ENCODE measurements around the gene E2F4. TPM values are rescaled to one million over a fixed set of nuclear protein-coding genes. Genes with fewer than 3 reads are reported as not detected.

The E2F4 gene
- total and polyA plus RNA-seq, 9 of the 15 experiments (the other 6 are each of a cell fraction or from before 2014, with no cell fraction given): 9.7 to 139 (median 106) TPM

DNA sequence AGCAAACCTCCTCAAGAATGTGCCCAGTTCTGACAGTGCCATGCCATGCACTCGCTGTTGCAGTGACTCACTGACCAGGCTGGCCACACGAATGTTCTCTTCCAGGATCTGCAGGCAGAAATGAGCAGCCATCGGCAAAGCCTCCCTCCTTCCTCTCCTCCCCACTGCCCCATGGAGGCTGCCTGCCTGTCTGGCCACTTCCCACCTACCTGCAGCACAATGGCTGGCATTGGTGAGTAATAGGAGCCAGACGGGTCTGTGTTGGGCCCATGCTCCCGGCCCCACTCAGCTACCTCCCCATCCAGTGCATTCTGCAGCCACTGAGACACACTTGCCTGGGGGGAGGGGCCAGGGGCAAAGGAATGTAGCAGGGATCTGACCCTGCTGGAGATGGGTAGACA is 5.4 kb upstream of the E2F4 start:
- no peak for DNase-seq (ENCODE audit: extremely low read depth in 1 of 4, low spot score in 3 of 4)
- H3K27me3 ChIP-seq (ENCODE audit: control insufficient read depth in 2 of 2, insufficient read depth in 2 of 2, low read length in 2 of 2): no peaks in the 10 kb centered on the region
- WGBS (ENCODE audit: insufficient coverage, low coverage, missing lambda C conversion rate): 0% methylated on average over 4 of the region's 5 CpGs

More for the DNA sequence above, 5.4 kb upstream of the E2F4 start:
- Histone ChIP-seq H3K4me3 (no peak overlapping the region), H2AFZ (ENCODE audit: low read depth, low read length) (no peak overlapping the region), H3K27ac (ENCODE audit: extremely low read depth, low read depth, low read length) (no peak overlapping the region), H3K79me2 (ENCODE audit: control insufficient read depth, insufficient read depth, low read length) (peaks cover 17% of the 10 kb centered on the region), H3K4me1 (replicated peaks in 1 of 2; ENCODE audit: control insufficient read depth in 2 of 2, insufficient read depth in 2 of 2, low read length in 2 of 2) (peaks cover 32 to 52% of the 10 kb centered on the region in 2 experiments), H3K4me2 (ENCODE audit: insufficient read depth, low read length) (no peak overlapping the region), H3K9me1 (ENCODE audit: control insufficient read depth, insufficient read depth, low read length) (no peaks in the 10 kb centered on the region), H3K9me3 (replicated peaks; ENCODE audit: control insufficient read depth, insufficient read depth, low read depth, low read length) (no peaks in the 10 kb centered on the region), H4K20me1 (replicated peaks; ENCODE audit: control insufficient read depth, insufficient read depth, low read length) (peaks cover 11% of the 10 kb centered on the region), H3K9ac (ENCODE audit: insufficient read depth in 1 of 2, low read depth in 2 of 2, low read length in 2 of 2) (no peak overlapping the region), H3K36me3 (ENCODE audit: control insufficient read depth, insufficient read depth, low read length) (no peaks in the 10 kb centered on the region)
- in situ Hi-C loops (cut with MboI) (no loop called here), intact Hi-C loops (cut with micrococcal nuclease) (loop anchor here (10.0 kb wide), 2 partner anchors 172 to 232 kb away; no protein-coding TSS in a partner anchor)
- ChIA-PET POLR2A (no interaction called here), CTCF (ENCODE audit: low intra/inter-chr PET ratio) (no interaction called here)
- ATAC-seq: no peak
- FAIRE-seq: no peak
- no peak for TF ChIP-seq ZBTB7A (IDR thresholded peaks at IDR 0.05; ENCODE audit: borderline replicate concordance, control insufficient read depth, low read depth, low read length)
- TF ChIP-seq DPF2 (IDR thresholded peaks at IDR 0.05): no peak
- no peak for TF ChIP-seq ZNF239 (CRISPR knock-in tag; IDR thresholded peaks at IDR 0.05)
- no peak for TF ChIP-seq TARDBP (IDR thresholded peaks at IDR 0.05)
- no peak for TF ChIP-seq RBM39 (optimal IDR thresholded peaks at IDR 0.05; ENCODE audit: low read depth, low read length)
- TF ChIP-seq ZNF324 (CRISPR knock-in tag; IDR thresholded peaks at IDR 0.05): no peak
- TF ChIP-seq ADNP (tag; IDR thresholded peaks at IDR 0.05): no peak
- TF ChIP-seq, protein P1, sequence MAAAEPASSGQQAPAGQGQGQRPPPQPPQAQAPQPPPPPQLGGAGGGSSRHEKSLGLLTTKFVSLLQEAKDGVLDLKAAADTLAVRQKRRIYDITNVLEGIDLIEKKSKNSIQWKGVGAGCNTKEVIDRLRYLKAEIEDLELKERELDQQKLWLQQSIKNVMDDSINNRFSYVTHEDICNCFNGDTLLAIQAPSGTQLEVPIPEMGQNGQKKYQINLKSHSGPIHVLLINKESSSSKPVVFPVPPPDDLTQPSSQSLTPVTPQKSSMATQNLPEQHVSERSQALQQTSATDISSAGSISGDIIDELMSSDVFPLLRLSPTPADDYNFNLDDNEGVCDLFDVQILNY (CRISPR knock-in tag; IDR thresholded peaks at IDR 0.05): no peak
- no peak for TF ChIP-seq XRCC4 (IDR thresholded peaks at IDR 0.05; ENCODE audit: extremely low read depth, insufficient read depth, insufficient read length)
- TF ChIP-seq, protein P2, sequence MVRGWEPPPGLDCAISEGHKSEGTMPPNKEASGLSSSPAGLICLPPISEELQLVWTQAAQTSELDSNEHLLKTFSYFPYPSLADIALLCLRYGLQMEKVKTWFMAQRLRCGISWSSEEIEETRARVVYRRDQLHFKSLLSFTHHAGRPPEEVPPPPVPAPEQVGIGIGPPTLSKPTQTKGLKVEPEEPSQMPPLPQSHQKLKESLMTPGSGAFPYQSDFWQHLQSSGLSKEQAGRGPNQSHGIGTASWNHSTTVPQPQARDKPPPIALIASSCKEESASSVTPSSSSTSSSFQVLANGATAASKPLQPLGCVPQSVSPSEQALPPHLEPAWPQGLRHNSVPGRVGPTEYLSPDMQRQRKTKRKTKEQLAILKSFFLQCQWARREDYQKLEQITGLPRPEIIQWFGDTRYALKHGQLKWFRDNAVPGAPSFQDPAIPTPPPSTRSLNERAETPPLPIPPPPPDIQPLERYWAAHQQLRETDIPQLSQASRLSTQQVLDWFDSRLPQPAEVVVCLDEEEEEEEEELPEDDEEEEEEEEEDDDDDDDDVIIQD (CRISPR knock-in tag; IDR thresholded peaks at IDR 0.05): no peak
- TF ChIP-seq ZNF212 (CRISPR knock-in tag; IDR thresholded peaks at IDR 0.05): no peak
- no peak for TF ChIP-seq ILF3 (IDR thresholded peaks at IDR 0.05; ENCODE audit: borderline replicate concordance)
- no peak for TF ChIP-seq CBX5 (IDR thresholded peaks at IDR 0.05; ENCODE audit: borderline replicate concordance, low read depth)
- no TSS peak for BruUV-seq (replicated peaks)
